ENCODE results near the gene ARF3.
"Not testable (repeated sequence)": the region's sequence is repeated elsewhere in the genome, so short reads cannot be mapped to it uniquely, and the experiment has no call there.

The ARF3 gene

GRCh38 chr12:48929551-48929950 lies 27.7 kb downstream of the ARF3 start:
- DNase-seq (ENCODE audit: low spot score) = no peak

DNA sequence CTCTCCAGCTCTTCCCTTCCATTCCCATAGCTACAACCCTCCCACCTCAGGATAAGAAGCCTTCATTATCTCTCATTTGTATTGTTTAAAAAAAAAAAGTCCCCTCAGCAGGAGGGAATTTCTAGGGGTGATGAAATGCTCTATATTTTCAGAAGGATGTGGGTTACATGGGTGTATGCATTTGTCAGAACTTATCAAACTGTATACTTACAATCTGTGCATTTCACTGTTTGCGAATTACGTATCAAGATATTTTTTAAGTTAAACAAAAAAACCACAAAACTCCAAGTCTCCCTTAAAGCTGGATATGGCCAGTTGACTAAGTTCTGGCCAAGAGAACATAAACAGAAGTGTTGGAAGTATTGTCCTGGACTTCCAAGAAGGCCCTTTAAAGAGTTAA lies 30.0 kb downstream of the ARF3 start:
- DNase-seq (ENCODE audit: low spot score) = no peak

- peak; percentile 74 for DNase-seq (ENCODE audit: low spot score)
These were observed 31.8 kb downstream of the ARF3 start, which contains the start of gene FKBP11 for GRCh38 chr12:48925304-48926011. Gene FKBP11, minus strand, starts transcription at chr12:48925492. Its CDS starts 64 bp downstream, at chr12:48925428.

DNA sequence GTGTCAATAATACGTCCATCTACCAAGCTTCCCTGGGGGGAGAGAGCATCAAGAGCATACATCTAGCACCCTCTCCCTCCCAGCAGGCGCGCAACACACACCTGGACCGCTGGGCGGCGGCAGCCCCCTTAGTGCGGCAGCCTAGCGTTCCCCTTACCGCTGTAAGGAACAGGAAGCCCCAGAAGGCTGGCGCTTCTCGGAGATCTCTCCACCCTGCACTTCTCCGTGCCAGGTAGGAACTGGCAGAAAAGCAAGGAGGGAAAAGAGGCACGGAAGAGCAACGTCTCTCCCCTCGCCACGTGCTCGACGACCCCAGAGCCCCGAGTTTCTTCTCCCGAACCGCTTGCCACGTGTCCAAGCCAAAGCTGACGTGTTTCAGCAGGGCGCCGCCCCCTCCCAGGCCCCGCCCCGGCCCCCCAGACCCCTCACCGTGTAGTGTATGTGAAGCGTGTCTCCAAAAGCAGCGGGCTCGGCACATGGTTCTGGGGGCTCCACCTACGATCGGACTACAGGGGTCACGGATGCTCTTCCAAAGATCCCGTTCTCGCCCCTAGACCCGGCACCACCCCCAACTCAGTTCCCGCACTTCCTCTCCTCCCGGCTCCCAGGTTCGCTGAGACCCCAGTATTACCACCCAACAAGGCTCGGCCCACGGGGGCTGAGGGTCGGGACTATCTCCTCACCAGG lies 32.5 kb downstream of the ARF3 start:
- peak; percentile 71 for DNase-seq (ENCODE audit: low spot score)

DNA sequence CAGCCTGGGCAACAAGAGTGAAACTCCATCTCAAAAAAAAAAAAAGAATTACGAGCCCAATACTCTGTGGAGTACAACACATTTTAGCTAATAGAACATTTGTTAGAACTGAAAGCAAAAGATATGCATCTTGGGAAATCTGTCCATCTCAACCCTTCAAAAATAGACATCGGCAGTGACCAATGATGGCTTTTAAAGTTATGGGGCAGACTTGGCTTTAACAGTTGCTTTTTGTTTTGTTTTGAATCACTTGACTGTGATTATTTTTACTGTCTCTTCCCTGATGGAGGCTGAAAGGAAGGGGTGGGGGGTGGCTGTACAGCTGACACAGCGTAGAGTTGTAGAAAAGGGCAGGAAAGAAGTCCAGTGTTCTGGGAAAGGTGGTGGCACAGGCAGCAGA lies 34.2 kb downstream of the ARF3 start:
- no peak for DNase-seq (ENCODE audit: low spot score)

- DNase-seq (ENCODE audit: low spot score) = no peak
These were observed 39.3 kb downstream of the ARF3 start for GRCh38 chr12:48917857-48918537.

DNA sequence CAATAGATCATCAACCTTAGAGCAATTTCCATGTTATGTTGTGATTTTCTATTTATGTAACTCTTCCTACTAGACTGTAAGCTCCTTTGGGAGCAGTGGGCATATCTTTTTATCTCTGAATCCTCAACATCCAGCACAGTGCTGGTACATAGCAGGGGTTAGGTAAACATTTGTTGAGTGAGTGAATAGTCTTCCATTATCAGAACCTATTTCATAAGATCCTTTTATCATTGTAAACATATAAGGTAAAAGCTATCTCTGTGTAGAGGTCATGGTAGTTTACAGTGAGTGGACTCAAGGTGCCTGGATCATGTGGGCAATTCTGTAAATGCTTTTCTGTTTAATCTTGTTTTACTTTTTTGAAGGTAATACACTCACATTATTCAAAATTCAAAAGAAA lies 47.1 kb downstream of the ARF3 start:
- DNase-seq (ENCODE audit: low spot score) = no peak

GRCh38 chr12:48909698-48910097 lies 47.6 kb downstream of the ARF3 start:
- DNase-seq (ENCODE audit: low spot score) = not testable (repeated sequence)

DNA sequence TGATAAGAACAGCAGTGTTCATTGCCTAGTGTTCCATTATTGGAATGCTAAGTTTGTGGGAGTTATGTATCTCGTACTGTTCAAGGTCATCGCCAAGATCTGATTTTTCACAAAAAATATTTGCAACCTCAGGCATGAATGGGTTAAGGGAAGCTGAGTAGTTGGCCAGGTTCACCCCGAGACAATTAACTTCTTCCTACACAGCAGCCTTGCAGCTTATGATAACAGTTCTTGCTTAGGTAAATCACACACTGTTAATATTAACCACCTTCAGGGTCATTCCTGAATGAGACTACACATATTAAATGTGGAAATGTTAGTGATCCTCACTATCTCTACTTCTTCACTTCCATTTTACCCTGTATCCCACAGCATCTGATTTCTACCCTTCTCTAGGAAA lies 50.0 kb downstream of the ARF3 start:
- DNase-seq (ENCODE audit: low spot score) = no peak

GRCh38 chr12:48903982-48904411 lies 53.3 kb downstream of the ARF3 start:
- peak; percentile 88 for DNase-seq (ENCODE audit: low spot score)

DNA sequence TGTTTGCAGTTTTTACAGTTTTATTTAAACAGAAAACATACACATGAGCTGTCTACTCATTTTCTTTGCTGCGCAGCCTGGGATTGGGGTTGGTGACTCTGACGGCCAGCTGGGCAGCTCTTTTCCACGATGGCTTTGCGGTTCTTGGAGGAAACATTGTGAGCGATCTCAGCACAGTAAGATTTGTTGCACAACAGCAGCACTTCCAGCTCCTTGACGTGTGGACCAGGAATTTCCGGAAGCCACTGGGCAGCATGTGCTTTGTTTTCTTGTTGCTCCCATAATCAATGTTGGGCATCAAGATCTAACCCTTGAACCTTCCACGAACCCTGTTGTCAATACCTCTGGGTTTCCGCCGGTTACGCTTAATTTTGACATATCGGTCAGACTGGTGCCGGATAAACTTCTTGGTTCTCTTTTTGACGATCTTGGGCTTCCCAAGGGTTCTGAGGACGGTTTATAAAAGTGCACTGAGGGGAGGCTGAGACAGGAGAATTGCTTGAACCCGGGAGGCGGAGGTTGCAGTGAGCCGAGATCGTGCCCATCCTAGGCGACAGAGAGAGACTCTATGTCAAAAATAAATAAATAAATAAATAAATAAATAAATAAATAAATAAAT lies 53.8 kb downstream of the ARF3 start:
- DNase-seq (ENCODE audit: low spot score) = no peak

DNA sequence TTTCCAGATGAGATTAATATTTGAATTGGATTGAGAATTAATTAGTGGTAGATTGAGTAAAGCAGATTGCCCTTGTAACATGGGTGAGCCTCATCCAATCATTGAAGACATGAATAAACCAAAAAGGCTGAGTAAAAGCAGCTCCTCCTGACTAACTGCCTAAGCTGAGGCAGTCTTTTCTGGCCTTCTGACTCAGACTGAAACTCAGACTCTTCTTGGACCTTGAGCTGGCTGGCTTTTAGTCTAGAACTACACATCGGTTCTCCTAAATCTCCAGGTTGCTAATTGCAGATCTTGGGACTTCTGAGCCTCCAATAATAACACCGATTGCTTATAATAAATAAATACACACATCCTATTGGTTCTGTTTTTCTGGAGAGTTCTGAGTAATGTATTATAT lies 56.0 kb downstream of the ARF3 start:
- no peak for DNase-seq (ENCODE audit: low spot score)

DNA sequence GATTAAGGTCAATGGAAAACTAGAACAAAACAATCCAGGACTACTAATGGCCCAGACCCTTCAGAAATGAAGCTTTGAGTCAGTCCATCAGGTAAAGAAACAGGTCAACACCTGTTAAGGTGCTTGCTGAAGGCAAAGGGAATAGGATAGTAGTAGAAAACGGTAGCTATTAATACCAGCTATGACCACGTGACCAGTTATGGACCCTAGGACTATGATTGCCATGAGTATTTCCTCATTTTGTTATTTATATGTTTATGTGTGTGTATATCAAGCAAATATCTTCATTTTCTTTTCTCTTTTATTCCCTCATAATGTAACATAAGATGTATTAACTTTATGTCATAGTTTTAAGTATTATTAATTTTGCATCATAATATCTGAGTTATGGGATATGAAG lies 57.6 kb downstream of the ARF3 start:
- DNase-seq (ENCODE audit: low spot score) = no peak

GRCh38 chr12:48894271-48894670 lies 63.0 kb downstream of the ARF3 start:
- DNase-seq (ENCODE audit: low spot score) = no peak

- peak; percentile 82 for DNase-seq (ENCODE audit: low spot score)
These were observed 66.4 kb downstream of the ARF3 start for GRCh38 chr12:48890657-48891418.

DNA sequence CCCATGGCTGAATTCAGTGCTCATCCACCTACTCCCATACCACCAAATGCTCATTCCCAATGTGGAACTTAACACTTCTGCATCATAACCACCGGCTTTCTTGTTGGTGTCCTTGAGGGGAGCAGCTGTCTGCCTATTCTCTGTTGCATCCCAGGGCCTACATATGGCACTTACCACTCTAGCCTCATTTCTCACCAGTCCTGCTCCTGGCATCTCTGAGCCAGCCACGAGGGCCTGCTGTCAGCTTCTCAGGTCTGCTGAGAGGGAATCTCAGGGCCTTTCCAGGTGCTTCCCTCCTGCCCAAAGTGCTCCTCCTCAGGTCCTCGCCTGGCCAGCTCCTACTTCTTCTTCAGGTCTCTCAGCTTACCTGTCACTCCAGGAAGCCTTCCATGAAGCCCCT lies 67.6 kb downstream of the ARF3 start:
- no peak for DNase-seq (ENCODE audit: low spot score)
